K562 (cell line): ENCODE data around the gene IPO11. TPM values are rescaled to one million over a fixed set of nuclear protein-coding genes. Genes with fewer than 3 reads are reported as not detected.

Experiments
- ATAC-seq: fragments of 200-7000 bp; cut with Tn5 transposase; 3 replicates; pipeline ENCODE4 v1.9.1; 2020; ENCODE audit warnings: moderate library complexity
- BruUV-seq: library from RNA; stranded (reverse); fragments of 400-500 nt; replicated peaks from 2 replicates; lab custom pipeline; 2021; lab: Mats Ljungman, UMichigan
- CTCF ChIA-PET: fragments of 300-600 bp; formaldehyde crosslinking; extraction: SDS; loops from one replicate; lab custom pipeline; 2021; ENCODE audit warnings: low intra/inter-chr PET ratio; lab: Yijun Ruan, JAX
- POLR2A ChIA-PET: fragments of 300-600, 350-650 bp; sonication (Branson Sonifier 250); formaldehyde crosslinking; extraction: SDS; loops from one replicate; lab custom pipeline; 2021; ENCODE audit warnings: antibody characterized with exemption, inconsistent platforms; lab: Yijun Ruan, JAX
- DNase-seq, 4 experiments: peaks; one replicate each; pipeline versions ENCODE4 v3.0.0 to v3.0.0-alpha.2; 2011 to 2018; ENCODE audit warnings: low spot score in 3 of 4, mixed read lengths in 3 of 4; ENCODE audit errors: extremely low read depth in 1 of 4
- FAIRE-seq: peaks from 2 replicates; lab custom pipeline; 2011; peaks lifted over from hg19 to GRCh38; lab: Jason Lieb, UNC
- H2AFZ ChIP-seq: 2 replicates; pipeline ENCODE4 v1.6.0; 2011; ENCODE audit warnings: low read depth, low read length, control low read depth, inconsistent platforms
- H3K27ac ChIP-seq: fragments of 200-600 bp; 3 replicates; pipeline ENCODE4 v1.8.0; 2011; ENCODE audit warnings: low read depth, mild to moderate bottlenecking, control low read depth, inconsistent platforms, low read length, moderate library complexity, mixed read lengths; ENCODE audit errors: extremely low read depth
- H3K27me3 ChIP-seq, 2 experiments: fragments of 300-600 bp in 1 of 2; 2 replicates in 1 of 2; 3 replicates in 1 of 2; pipeline versions ENCODE4 v1.6.0 to v1.8.0; 2011; ENCODE audit warnings: inconsistent platforms in 2 of 2, low read length in 2 of 2, mild to moderate bottlenecking in 1 of 2, mixed read lengths in 1 of 2, moderate library complexity in 1 of 2; ENCODE audit not compliant: control insufficient read depth in 2 of 2, insufficient read depth in 2 of 2
- H3K36me3 ChIP-seq: fragments of 300-600 bp; 3 replicates; pipeline ENCODE4 v1.8.0; 2011; ENCODE audit warnings: mild to moderate bottlenecking, low read length, inconsistent platforms; ENCODE audit not compliant: control insufficient read depth, insufficient read depth
- H3K4me1 ChIP-seq, 2 experiments: fragments of 200-600 bp in 1 of 2; replicated peaks in 1 of 2; 2 replicates in 1 of 2; 3 replicates in 1 of 2; pipeline versions ENCODE4 v1.5.1 to v1.8.0; 2011; ENCODE audit warnings: inconsistent platforms in 2 of 2, low read length in 2 of 2, mild to moderate bottlenecking in 1 of 2, mixed read lengths in 1 of 2, moderate library complexity in 1 of 2; ENCODE audit not compliant: control insufficient read depth in 2 of 2, insufficient read depth in 2 of 2
- H3K4me2 ChIP-seq: 2 replicates; pipeline ENCODE4 v1.6.1; 2011; ENCODE audit warnings: low read length, control low read depth, inconsistent platforms, mixed read lengths; ENCODE audit not compliant: insufficient read depth
- H3K4me3 ChIP-seq: fragments of 200-600 bp; sonication (generic), shearing (Covaris generic); 2 replicates; pipeline ENCODE4 v1.5.1; 2016; ENCODE audit warnings: control low read depth, inconsistent platforms
- H3K79me2 ChIP-seq: fragments of 200-600 bp; 3 replicates; pipeline ENCODE4 v1.8.0; 2011; ENCODE audit warnings: low read length, inconsistent platforms; ENCODE audit not compliant: control insufficient read depth, insufficient read depth
- H3K9ac ChIP-seq, 2 experiments: 2 replicates each; pipeline versions ENCODE4 v1.6.0 to v1.6.1; 2011; ENCODE audit warnings: low read depth in 2 of 2, low read length in 2 of 2, control low read depth in 1 of 2, inconsistent platforms in 1 of 2, mild to moderate bottlenecking in 1 of 2, mixed read lengths in 1 of 2; ENCODE audit not compliant: insufficient read depth in 1 of 2
- H3K9me1 ChIP-seq: one replicate; pipeline ENCODE4 v1.6.0; 2011; ENCODE audit warnings: inconsistent platforms, mild to moderate bottlenecking, low read length, moderate library complexity; ENCODE audit not compliant: control insufficient read depth, insufficient read depth
- H3K9me3 ChIP-seq: replicated peaks from 2 replicates; pipeline ENCODE4 v1.5.1; 2011; ENCODE audit warnings: low read depth, low read length, inconsistent platforms; ENCODE audit not compliant: control insufficient read depth, insufficient read depth
- H4K20me1 ChIP-seq: replicated peaks from 2 replicates; pipeline ENCODE4 v1.6.1; 2011; ENCODE audit warnings: low read length, inconsistent platforms, mixed read lengths; ENCODE audit not compliant: control insufficient read depth, insufficient read depth
- CEBPG ChIP-seq, 3 experiments: fragments of 200-800 bp in 1 of 3; sonication (Bioruptor generic) in 1 of 3; sonication (generic) in 1 of 3; formaldehyde crosslinking in 1 of 3; IDR thresholded peaks in 2 of 3; conservative IDR thresholded peaks in 1 of 3; 2 replicates each; pipeline versions ENCODE4 v1.6.1 to v1.8.0; 2016 to 2022; ENCODE audit warnings: missing compliant biosample characterization in 2 of 3, missing genetic modification characterization in 2 of 3, mild to moderate bottlenecking in 1 of 3, missing genetic modification reagents in 1 of 3
- NCOA6 ChIP-seq: fragments of 450-650 bp; IDR thresholded peaks from 2 replicates; pipeline ENCODE4 v1.6.1; 2017; ENCODE audit warnings: mild to moderate bottlenecking
- NR4A1 ChIP-seq, 2 experiments: fragments of 250-450 bp in 1 of 2; fragments of 450-650 bp in 1 of 2; sonication (Bioruptor Pico) in 1 of 2; IDR thresholded peaks; 2 replicates each; pipeline versions ENCODE4 v1.4.0 to v1.6.1; 2016 to 2020; ENCODE audit warnings: mild to moderate bottlenecking in 2 of 2, missing compliant biosample characterization in 1 of 2, missing genetic modification characterization in 1 of 2, moderate library complexity in 1 of 2
- POU5F1 ChIP-seq: fragments of 150-350 bp; IDR thresholded peaks from 2 replicates; pipeline ENCODE4 v1.6.1; 2014; ENCODE audit warnings: borderline replicate concordance, low read length, low read depth, mild to moderate bottlenecking; ENCODE audit not compliant: partially characterized antibody
- SPI1 ChIP-seq: IDR thresholded peaks from 2 replicates; pipeline ENCODE4 v1.6.1; 2011; ENCODE audit warnings: low read depth, low read length, control low read depth, borderline replicate concordance
- XRCC4 ChIP-seq: IDR thresholded peaks from one replicate; pipeline ENCODE4 v1.6.1; 2011; ENCODE audit not compliant: insufficient read depth, insufficient read length; ENCODE audit errors: extremely low read depth
- ZNF830 ChIP-seq: fragments of 250-450 bp; sonication (Bioruptor Pico); IDR thresholded peaks from 2 replicates; pipeline ENCODE4 v1.5.0; 2021; ENCODE audit warnings: mild to moderate bottlenecking
- ZSCAN29 ChIP-seq: fragments of 450-650 bp; IDR thresholded peaks from 2 replicates; pipeline ENCODE4 v1.6.1; 2017
- WGBS: fragments of 100-300 bp; shearing (Covaris generic); methylation state at CpG from one replicate; pipeline ENCODE4 v1.1.6; 2016; ENCODE audit warnings: low coverage, mixed read lengths; ENCODE audit not compliant: insufficient coverage; ENCODE audit errors: missing lambda C conversion rate; 5-methylcytosine and 5-hydroxymethylcytosine counted together
- in situ Hi-C: fragments of 300-500 bp; cut with MboI; formaldehyde crosslinking; loops from 4 replicates; pipeline ENCODE4 v1.15.0; 2018; ENCODE audit warnings: inconsistent platforms, mixed read lengths
- intact Hi-C: fragments of 100-400 bp; cut with micrococcal nuclease; formaldehyde crosslinking; loops from 2 replicates; pipeline ENCODE4 v1.14.2; 2022
- polyA plus RNA-seq, 8 experiments: library from polyadenylated mRNA; depleted of rRNA in 4 of 8; stranded (reverse) in 5 of 8; unstranded in 3 of 8; fragments of >200 nt; fragmentation: Nextera tagmentation in 2 of 8; fragmentation: Illumina TruSeq in 1 of 8; extraction: Ambion mirVana in 2 of 8; extraction: Trizol in 1 of 8; gene quantifications; 2 replicates each; pipeline versions ENCODE4 v1.2.1 to v1.2.3, GENCODE V29; 2011 to 2014; ENCODE audit warnings: inconsistent platforms in 1 of 8, missing spikeins in 1 of 8
- total RNA-seq, 7 experiments: library from RNA; depleted of rRNA in 6 of 7; stranded (reverse); fragments of >200 nt in 6 of 7; fragmentation: Illumina TruSeq in 2 of 7; extraction: Trizol in 2 of 7; gene quantifications; 2 replicates each; pipeline versions ENCODE4 v1.2.1 to v1.2.3, GENCODE V29; 2011 to 2021; ENCODE audit warnings: low replicate concordance in 1 of 7
- TF ChIP-seq, protein P1 (sequence below): fragments of 250-450 bp; sonication (Bioruptor Pico); IDR thresholded peaks from 2 replicates; pipeline ENCODE4 v1.8.0; 2021; ENCODE audit warnings: moderate library complexity, mild to moderate bottlenecking, inconsistent platforms
- TF ChIP-seq, protein P2 (sequence below), 2 experiments: fragments of 450-650 bp in 1 of 2; sonication (generic) in 1 of 2; formaldehyde crosslinking in 1 of 2; IDR thresholded peaks in 1 of 2; conservative IDR thresholded peaks in 1 of 2; 2 replicates each; pipeline versions ENCODE4 v1.6.1 to v1.8.1; 2016 to 2023; ENCODE audit warnings: mild to moderate bottlenecking in 2 of 2, moderate library complexity in 2 of 2, inconsistent platforms in 1 of 2, missing genetic modification reagents in 1 of 2
- TF ChIP-seq, protein P3 (sequence below): fragments of 250-450 bp; sonication (Bioruptor Pico); IDR thresholded peaks from 2 replicates; pipeline ENCODE4 v1.5.0; 2022; ENCODE audit warnings: mild to moderate bottlenecking

IPO11 gene
- total and polyA plus RNA-seq, 9 of the 15 experiments (the other 6 are each of a cell fraction or from before 2014, with no cell fraction given): 38.7 to 96.0 (median 70.9) TPM

DNA sequence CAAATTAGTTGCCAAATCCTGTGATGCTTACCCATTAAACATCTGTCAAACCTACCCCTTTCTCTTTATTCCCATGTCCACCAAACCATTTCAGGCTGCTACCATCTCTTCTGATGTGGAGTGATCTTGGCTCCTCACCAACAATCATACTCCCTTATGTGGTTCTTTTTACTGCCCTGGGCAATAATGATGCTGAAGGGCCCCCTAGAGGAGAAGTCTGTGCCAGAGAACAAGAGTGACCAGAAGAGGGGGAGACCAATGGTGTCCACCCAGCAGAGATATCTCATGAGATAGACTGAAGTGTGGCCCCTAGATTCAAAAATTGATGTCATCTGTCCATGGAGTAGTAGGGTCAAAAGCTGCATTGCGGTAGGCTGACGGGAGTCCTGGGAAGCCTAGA is 176.9 kb downstream of the IPO11 start (continued):
- no peak for TF ChIP-seq POU5F1

DNA sequence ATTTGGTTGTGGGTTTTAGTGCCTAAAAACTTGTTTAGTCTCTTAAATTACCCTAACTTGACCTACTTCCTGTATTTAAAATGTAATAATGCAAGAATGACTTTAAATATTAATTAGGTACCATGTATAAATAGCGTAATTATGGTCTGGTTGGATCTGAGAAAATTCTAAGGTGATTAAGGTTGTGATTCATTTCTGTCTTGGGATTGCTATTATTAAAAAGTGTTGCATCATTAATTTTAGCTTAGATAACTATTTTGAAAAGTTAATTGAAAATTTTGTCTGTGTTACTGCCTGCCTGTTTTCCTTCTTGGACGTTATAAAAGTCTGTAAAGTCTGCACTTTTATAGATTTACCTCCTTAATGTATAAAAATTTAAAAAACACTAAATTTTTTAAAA is 177.8 kb downstream of the IPO11 start:
- in situ Hi-C loops: no loop called here
- no peak overlapping the region for H3K4me2 ChIP-seq
- H3K9me3 ChIP-seq: no peaks in the 10 kb centered on the region
- H3K27me3 ChIP-seq: no peaks in the 10 kb centered on the region
- BruUV-seq: no TSS peak
- intact Hi-C loops: no loop called here
- ChIA-PET CTCF (no interaction called here), POLR2A (interaction anchor here (0.8 to 0.9 kb wide), 2 partner anchors 12 to 21 kb away, joined by 3 to 4 read pairs; partner anchors contain the start of gene LRRC70)
- peaks cover 0 to 18% of the 10 kb centered on the region in 2 experiments; a peak in 3 of 5 replicates for H3K4me1 ChIP-seq
- DNase-seq (no peak), ATAC-seq (no peak), FAIRE-seq (no peak)
- H3K9me1 ChIP-seq: no peaks in the 10 kb centered on the region
- no peak overlapping the region for H3K4me3 ChIP-seq
- H2AFZ ChIP-seq: no peak overlapping the region
- H3K9ac ChIP-seq: no peak overlapping the region
- no peak overlapping the region for H3K27ac ChIP-seq
- H3K36me3 ChIP-seq: peaks cover 52% of the 10 kb centered on the region
- 87% methylated on average over 2 of the region's 2 CpGs for WGBS
- TF ChIP-seq, protein P1, sequence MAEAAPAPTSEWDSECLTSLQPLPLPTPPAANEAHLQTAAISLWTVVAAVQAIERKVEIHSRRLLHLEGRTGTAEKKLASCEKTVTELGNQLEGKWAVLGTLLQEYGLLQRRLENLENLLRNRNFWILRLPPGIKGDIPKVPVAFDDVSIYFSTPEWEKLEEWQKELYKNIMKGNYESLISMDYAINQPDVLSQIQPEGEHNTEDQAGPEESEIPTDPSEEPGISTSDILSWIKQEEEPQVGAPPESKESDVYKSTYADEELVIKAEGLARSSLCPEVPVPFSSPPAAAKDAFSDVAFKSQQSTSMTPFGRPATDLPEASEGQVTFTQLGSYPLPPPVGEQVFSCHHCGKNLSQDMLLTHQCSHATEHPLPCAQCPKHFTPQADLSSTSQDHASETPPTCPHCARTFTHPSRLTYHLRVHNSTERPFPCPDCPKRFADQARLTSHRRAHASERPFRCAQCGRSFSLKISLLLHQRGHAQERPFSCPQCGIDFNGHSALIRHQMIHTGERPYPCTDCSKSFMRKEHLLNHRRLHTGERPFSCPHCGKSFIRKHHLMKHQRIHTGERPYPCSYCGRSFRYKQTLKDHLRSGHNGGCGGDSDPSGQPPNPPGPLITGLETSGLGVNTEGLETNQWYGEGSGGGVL (CRISPR knock-in tag): no peak
- TF ChIP-seq CEBPG (CRISPR knock-in tag; IDR thresholded peaks at IDR 0.05) (no peak), CEBPG (tag; conservative IDR thresholded peaks at IDR 0.05 in 1 of 2, IDR thresholded peaks at IDR 0.05 in 1 of 2) (peak; percentile 28 to 68; a peak in 3 of 4 replicates), XRCC4 (no peak), ZNF830 (CRISPR knock-in tag) (no peak), NR4A1 (CRISPR knock-in tag; IDR thresholded peaks at IDR 0.05) (no peak), NR4A1 (tag; IDR thresholded peaks at IDR 0.05) (no peak), SPI1 (no peak), ZSCAN29 (no peak), NCOA6 (no peak)
- TF ChIP-seq, protein P2, sequence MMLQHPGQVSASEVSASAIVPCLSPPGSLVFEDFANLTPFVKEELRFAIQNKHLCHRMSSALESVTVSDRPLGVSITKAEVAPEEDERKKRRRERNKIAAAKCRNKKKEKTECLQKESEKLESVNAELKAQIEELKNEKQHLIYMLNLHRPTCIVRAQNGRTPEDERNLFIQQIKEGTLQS (IDR thresholded peaks at IDR 0.05): peak; percentile 55
- TF ChIP-seq, protein P2 (CRISPR knock-in tag; conservative IDR thresholded peaks at IDR 0.05): no peak
- TF ChIP-seq, protein P3, sequence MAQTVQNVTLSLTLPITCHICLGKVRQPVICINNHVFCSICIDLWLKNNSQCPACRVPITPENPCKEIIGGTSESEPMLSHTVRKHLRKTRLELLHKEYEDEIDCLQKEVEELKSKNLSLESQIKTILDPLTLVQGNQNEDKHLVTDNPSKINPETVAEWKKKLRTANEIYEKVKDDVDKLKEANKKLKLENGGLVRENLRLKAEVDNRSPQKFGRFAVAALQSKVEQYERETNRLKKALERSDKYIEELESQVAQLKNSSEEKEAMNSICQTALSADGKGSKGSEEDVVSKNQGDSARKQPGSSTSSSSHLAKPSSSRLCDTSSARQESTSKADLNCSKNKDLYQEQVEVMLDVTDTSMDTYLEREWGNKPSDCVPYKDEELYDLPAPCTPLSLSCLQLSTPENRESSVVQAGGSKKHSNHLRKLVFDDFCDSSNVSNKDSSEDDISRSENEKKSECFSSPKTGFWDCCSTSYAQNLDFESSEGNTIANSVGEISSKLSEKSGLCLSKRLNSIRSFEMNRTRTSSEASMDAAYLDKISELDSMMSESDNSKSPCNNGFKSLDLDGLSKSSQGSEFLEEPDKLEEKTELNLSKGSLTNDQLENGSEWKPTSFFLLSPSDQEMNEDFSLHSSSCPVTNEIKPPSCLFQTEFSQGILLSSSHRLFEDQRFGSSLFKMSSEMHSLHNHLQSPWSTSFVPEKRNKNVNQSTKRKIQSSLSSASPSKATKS: no peak
- H3K79me2 ChIP-seq: no peaks in the 10 kb centered on the region
- H4K20me1 ChIP-seq: no peaks in the 10 kb centered on the region
